DND-41 (cell line): Measurements from ENCODE around the gene TTC39A.

Source experiments
- EZH2 ChIP-seq: IDR thresholded peaks from 3 replicates; pipeline ENCODE4 v1.6.1; 2012; ENCODE audit warnings: borderline replicate concordance, low read depth, mild to moderate bottlenecking, moderate library complexity, low read length, inconsistent platforms; ENCODE audit not compliant: severe bottlenecking
- TF ChIP-seq, protein P1 (sequence below): IDR thresholded peaks from 2 replicates; pipeline ENCODE4 v1.5.1; 2012; ENCODE audit warnings: borderline replicate concordance, low read length, moderate library complexity, mild to moderate bottlenecking; ENCODE audit not compliant: poor library complexity, severe bottlenecking; ENCODE audit errors: extremely low read depth

DNA sequence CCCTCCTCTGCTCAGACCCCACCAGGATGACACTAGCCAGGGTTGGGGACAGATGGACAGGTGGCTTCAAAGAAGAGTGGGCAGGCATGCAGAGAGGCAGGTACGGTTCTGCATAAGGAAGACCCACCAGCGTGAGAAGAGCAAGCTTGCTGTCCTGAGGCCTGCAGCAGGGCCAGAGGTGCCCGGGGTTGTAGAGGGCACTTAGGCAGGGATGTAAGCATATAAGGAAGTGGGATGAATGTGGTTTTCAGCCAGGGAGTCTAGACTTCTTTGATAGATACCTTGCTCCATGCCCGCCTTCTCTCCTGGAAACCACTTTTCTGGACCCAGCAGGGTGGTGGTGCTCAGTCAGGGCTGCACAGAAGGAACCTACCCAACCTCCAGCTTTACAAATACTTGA, 1.4 kb downstream of the TTC39A start:
- TF ChIP-seq, protein P1, sequence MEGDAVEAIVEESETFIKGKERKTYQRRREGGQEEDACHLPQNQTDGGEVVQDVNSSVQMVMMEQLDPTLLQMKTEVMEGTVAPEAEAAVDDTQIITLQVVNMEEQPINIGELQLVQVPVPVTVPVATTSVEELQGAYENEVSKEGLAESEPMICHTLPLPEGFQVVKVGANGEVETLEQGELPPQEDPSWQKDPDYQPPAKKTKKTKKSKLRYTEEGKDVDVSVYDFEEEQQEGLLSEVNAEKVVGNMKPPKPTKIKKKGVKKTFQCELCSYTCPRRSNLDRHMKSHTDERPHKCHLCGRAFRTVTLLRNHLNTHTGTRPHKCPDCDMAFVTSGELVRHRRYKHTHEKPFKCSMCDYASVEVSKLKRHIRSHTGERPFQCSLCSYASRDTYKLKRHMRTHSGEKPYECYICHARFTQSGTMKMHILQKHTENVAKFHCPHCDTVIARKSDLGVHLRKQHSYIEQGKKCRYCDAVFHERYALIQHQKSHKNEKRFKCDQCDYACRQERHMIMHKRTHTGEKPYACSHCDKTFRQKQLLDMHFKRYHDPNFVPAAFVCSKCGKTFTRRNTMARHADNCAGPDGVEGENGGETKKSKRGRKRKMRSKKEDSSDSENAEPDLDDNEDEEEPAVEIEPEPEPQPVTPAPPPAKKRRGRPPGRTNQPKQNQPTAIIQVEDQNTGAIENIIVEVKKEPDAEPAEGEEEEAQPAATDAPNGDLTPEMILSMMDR = no peak
- no peak for TF ChIP-seq EZH2
